HG03045 (cell line): ENCODE results near the gene LCE7A.

Source experiments
- ATAC-seq: cut with Tn5 transposase; IDR thresholded peaks from one replicate; pipeline ENCODE4 v1.9.1; 2021; ENCODE audit warnings: mild to moderate bottlenecking, moderate library complexity; ENCODE audit not compliant: unreplicated experiment

The LCE7A gene

DNA sequence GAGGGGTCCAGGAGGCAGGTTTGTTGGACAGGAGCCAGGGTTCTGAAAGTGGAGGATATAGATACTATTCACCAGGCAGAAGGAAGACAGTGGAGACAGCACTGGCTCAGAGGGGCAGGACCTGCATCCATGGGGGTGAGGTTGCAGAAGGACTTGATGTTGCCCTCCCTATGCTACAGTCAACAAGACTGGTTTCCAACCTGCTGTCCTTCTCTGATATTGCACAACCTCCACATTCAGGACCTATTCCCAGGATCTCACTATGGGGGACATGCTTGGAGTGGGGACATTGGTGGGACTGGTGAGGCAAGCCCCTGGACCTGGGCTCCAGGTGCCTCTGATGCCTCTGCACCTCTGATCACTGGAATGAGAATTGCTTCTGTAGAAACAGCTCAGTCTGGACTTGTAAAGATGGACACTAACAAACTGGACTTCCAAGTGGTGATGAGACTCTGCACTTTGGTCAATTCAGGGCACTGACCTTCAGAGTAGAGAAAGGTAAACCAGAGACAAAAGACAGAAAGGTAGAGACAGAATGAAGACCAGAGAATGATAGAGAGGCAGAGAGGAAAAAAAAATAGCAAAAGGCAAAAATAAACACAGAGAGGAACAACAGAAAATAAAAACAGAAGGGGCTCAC lies 19.9 kb downstream of the LCE7A start:
- ATAC-seq, result no peak

DNA sequence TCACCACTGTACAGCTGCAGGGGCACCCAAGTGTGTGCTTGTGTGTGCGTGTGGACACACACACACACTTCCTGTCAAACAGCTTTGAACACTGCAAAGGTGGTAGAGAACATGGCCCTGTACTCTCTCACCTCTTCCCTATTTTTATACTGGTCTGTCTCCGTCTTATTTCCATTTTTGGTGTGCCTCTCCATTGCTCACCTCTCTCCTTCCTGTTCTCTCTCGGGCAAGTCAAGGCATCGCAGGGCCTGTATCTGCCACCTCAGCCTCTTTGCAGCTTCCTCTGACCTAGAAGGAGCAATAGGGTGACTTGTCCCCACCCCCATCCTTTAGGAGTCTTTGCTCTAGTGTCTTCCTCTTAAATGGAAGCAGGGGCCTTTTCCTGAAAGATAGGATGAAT lies 20.5 kb downstream of the LCE7A start:
- ATAC-seq, result no peak

DNA sequence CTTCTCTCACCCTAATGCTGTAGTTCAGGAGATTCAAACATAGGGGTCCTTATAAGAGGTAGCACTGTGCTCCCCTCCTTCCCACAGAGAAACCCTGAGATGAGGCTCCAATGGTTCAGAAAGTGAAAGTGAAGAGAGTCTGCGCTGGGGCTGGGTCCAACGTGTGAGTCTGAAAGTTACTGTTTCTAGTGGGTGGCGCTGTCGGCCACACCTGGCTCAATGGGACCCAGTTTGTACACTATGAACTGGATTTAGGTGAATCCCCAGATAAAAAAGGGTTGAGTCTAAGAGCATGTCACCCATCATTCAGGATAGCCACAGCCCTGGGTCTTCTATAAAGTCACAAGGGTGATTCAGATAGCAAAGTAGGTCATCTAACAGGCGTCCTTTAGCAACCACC lies 21.1 kb downstream of the LCE7A start:
- ATAC-seq, result no peak

DNA sequence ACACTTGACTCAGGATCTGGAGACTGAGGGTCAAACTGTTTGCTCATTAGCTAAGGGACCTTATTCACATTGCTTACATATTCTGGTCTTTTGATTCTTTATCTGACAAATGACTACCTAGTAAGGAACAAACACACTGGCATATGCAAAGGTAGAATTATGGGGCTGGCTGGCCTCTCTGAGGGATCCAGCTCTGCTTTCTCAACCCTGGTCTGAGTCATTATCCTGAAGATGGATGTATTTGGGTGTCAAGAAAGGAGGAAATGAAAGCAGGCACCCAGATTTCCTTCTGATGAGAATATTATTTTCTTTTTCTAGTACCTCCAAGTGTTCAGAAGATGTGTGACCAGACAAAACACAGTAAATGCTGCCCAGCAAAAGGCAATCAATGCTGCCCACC lies 24.3 kb downstream of the LCE7A start:
- no peak for ATAC-seq

DNA sequence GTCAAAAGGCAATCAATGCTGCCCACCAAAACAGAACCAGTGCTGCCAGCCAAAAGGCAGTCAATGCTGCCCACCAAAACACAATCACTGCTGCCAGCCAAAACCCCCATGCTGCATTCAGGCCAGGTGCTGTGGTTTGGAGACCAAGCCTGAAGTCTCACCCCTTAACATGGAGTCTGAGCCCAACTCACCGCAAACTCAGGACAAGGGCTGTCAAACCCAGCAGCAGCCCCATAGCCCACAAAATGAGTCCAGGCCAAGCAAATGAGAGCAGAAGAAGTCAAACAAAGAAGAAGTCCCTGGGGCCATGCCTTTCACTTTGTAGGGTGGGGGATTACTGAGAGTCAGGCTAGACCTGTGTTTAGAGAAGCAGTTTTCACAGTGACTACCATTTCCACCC lies 24.7 kb downstream of the LCE7A start:
- ATAC-seq, result no peak

DNA sequence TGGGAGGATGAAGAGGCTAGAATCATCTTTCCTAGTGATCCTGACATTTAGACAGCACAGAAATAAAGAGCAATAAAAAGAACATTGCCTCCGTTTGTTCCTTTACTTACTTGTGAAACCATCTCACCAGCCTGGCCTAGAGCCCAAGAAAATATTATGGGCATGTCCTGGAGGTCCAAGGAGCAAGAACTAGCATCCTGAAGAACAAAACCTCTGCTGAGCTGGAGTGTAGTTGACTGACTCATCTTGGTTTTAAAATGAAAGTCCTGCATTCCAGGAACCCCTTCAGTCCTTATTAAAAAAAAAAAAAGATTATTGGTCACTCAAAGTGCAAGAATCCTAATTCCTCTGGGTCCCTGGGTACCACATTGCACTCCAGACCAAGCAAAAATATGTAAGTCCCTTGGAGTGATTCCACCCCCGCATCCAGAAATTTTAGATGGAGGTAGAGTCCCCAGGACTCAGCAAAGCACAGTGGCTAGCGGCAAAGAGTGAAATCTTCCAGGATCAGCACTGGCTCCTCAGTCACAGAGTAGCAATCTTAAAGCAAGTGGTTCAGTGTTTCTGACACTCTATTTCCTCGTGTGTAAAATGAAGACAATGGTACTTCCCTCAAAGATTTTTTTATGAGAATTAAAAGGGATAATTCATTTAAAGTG lies 25.3 kb downstream of the LCE7A start:
- ATAC-seq, result no peak

DNA sequence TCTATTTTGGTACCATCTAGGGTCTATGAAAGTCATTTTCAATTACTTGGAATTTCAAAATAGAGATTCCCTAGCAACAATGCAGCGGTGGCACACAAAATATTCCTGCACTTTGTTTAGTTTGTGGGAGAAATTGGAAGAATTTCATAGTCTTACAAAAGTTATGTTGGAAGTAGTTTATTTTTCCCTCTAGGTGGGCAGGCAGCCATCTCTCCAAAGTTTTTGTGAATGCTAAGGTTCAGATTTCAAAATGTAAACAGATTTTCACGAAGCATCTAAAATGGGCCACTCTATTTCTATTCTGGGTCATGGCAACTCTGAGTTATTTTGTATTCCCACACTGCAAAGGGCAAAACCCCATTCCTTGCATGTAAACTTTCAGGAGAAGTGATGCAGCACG lies 26.3 kb downstream of the LCE7A start:
- no peak for ATAC-seq

DNA sequence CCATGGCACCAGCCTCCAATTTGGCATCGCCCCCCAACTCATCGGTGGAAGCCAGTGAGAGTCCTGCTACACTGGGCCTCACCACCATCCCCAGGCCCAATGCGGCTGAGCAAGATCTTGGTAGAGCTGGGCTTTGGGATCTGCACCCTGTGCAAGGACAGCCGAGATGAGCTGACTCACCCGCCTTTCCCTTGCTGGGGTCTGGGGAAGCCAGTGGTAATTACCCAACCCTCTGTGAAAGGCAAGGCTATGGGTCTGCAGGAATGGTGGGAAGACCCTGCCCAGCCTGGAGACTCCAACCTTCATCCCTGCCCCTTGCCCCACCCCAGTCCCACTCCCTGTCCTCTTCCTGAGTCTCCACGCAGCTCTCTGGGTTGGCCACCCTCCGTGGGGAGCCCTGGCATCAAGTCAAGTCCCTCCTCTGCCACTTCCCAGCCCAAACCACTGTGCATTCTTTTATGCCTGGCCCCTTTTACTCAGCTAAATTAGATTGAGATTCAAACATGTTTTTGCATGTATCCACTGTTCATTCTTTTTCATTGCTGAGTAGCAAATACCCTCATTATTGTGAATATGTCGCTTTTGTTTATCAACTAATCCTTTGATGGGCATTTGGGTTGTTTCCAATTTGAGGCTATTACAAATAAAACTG lies 27.1 kb downstream of the LCE7A start:
- ATAC-seq, result no peak

DNA sequence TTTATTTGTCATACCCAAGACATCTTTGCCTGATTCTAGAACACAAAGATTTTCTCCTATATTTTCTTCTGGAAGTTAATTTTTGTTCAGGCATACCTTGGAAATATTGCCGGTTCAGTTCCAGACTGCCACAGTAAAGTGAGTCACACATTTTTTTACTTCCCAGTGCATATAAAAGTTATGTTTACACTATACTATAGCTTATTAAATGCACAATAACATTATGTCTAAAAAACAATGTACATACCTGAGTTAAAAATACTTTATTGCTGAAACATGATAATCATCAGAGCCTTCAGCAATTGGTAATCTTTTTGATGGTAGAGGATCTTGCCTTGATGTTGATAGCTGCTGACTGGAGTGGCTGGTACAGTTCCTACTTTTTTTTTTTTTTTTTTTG lies 28.3 kb downstream of the LCE7A start:
- ATAC-seq, result no peak

DNA sequence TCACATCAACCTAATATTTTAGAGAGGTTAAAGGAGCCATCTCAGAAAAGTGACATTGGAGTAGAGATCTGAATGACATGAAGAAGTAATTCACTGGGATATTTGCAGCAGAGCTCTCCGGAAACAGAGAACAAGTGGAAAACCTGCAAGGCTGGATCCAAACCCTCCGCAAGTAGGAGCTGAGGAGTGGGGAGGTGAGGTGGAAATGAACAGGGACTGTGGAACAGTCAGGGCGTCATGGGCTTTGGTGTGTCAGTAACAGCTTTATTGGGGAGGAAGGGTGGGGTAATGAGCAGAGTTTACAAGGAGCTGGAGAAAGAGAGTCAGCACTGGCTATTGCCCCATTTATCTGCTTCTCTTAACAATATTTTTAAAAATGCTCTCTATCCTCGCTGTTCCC lies 39.2 kb downstream of the LCE7A start:
- ATAC-seq, result no peak

DNA sequence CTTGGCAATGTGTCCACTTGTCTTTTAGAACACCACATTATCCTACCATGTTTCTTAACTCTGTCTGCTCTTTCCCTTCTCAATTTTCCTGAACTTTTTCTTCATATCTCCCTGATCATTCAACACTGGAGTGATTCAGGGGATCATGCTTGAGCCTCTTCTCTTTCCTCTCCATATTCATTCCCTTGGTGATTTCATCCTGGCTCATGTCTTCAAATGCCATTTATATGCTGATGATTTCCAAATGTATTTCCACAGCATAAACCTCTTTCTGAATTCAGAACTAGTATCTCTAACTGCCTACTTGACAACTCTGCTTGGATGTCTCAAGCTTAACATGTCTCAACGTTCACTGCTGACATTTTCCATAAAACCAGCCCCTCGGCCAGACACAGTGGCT lies 40.1 kb downstream of the LCE7A start:
- ATAC-seq, result no peak

DNA sequence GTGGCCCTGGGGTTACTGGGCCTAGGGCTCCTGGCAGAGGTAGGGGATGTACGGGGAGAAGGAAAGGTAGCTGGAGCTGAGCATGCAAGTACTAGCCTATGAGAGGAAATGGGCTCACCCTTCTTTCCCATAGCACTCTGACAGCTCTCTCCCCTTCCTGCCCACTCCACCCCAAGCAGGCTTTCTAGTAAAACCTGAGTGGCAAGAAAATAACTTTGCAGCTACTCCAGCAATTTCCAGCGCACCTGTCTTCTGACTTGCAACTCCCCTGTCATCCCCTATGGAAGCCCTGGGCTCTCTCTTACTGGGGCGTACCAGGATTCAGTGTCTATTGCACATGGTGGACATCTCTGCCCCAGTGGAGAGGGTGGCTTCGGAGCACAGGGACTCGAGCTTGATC lies 41.8 kb downstream of the LCE7A start:
- ATAC-seq, result no peak

DNA sequence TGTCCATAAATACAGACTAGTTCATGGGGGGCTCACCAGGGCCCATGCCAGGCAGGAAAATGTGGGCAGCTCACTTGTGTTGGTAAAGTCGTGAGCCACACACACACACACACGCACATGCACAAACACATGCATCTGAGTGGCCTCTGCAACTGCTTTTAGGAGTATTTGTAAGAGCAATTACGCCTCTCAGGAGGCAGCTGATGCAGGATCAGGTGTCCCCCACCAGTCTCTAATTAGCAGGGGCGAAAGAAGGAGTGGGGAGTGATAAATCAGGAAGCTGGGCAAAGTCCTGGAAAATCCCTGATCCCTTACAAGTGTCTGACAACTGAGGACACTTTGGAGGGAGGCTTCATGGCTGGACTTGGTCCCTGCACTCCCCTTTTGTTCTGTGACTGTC lies 42.8 kb downstream of the LCE7A start:
- no peak for ATAC-seq

DNA sequence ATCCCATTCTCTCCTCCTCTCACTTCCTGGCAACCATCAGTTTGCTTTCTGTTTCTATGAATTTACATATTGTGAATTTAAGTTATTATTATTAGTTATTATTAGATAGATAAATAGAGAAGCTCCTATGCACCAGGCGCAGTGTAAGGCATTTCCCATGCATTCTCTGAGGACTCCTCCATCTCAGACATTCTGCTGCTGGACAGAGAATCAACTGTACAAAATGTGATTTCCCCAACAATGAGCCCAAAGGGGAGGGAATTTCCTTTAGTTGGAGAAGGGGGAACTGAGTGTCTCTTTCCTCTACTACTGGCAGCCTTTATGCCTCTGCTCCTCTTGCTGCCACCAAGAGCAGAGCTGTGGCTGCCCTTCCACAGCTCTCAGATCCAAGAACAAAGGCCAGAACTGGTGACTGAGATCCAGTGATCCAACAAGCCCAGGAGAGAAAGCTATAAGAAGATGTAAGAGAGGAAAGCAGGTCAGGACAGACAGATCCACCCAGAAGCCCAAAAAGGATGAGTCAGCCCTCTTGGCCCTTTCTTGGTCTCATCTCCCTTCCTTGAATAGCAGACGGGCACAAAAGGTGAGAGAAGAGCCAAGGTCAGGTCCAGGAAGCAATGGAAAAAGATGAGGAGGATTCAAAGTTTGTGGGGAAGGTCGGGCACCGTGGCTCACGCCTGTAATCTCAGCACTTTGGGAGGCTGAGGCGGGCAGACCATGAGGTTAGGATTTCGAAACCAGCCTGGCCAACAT lies 45.1 kb downstream of the LCE7A start:
- no peak for ATAC-seq

DNA sequence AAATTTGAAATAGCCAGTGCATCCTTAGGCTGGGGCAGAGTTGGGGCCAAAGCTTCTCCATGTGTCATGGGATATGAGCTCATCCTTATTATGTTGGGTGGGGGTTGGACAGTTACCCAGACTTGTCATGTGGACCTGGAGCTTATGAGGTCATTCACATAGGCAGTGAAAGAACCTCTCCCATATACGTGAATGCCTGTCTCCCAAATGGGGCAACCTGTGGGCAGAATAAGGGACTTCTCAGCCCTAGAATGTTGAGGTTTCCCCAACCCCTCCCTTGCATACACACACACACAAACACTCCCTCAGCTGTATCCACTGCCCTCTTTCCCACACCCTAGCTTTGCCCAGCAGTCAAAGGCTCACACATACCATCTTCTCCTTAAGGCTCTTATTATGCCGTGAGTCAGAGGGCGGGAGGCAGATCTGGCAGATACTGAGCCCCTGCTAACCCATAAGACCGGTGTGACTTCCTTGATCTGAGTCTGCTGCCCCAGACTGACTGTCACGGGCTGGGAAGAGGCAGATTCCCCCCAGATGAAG lies 46.3 kb downstream of the LCE7A start:
- no peak for ATAC-seq

DNA sequence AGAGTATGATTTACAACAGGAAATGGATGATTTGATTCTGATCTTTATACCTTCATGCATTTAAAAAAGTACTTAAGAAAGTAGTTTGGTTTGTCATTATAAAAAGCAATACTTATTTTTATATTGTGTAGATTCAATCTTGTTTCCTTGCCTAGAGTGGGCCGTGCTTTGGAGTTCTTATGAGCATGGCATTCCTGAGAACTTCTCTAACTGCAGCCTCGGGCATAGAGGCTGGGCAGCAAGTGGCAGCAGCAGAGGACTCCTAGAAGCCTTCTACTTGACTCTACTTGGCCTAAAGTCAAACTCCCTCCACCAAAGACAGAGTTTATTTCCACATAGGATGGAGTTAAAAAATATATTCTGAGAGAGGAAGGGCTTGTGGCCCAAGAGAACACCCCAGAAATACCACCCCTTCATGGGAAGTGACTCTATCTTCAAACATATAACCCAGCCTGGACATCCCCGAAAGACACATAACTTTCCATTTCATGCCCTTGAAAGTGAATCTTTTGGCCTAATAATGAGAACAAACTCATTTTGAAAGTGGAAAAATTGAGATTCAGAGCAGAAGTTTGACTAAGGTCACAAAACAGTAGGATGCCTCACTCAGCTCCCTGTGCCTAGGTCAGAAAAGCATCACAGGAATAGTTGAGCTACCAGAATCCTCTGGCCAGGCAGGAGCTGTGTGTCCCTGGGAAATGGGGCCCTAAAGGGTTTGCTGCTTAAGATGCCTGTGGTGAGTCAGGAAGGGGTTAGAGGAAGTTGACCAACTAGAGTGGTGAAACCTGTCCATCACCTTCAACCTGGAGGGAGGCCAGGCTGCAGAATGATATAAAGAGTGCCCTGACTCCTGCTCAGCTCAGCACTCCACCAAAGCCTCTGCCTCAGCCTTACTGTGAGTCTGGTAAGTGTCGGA lies 48.1 kb downstream of the LCE7A start, which contains the start of gene IVL:
Gene IVL (plus strand): TSS at position 861 of the 916 bp plus-strand sequence. CDS start 1,252 bp downstream, outside the sequence.
- no peak for ATAC-seq

DNA sequence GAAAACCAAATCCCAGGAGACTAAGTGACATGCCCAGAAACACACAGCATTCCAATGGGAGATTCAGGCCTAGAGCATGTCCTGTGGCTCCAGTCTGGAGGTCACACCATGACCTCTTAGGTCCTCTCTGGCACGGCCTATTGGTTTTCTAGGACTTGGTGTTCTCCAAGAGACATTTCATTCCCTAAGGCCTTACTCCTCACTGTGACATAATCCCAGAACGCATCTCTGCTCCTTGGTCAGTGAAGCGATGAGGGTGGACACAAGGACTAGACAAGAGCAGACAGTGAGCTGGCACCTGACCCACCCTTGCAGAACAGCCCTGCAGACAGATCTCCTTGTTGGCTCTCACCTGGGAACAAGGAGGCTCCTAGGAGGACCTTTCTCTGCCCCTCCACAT lies 49.4 kb downstream of the LCE7A start:
- ATAC-seq, result no peak
